PC-3 (cell line): ENCODE data around the gene AOPEP. TPM values are rescaled to one million over a fixed set of nuclear protein-coding genes. Genes with fewer than 3 reads are reported as not detected.

Experiments
- ATAC-seq: fragments of 200-7000 bp; cut with Tn5 transposase; 2 replicates; pipeline ENCODE4 v1.9.1; 2020; ENCODE audit warnings: mild to moderate bottlenecking, moderate library complexity
- BruUV-seq: library from RNA; stranded (reverse); fragments of 400-500 nt; replicated peaks from 2 replicates; lab custom pipeline; 2021; lab: Mats Ljungman, UMichigan
- CTCF ChIA-PET: fragments of 300-600 bp; sonication (Branson Sonifier 250); formaldehyde crosslinking; loops from one replicate; lab custom pipeline; 2022; ENCODE audit warnings: antibody characterized with exemption; lab: Charles Lee
- POLR2A ChIA-PET: fragments of 300-600 bp; sonication (Branson Sonifier 250); formaldehyde crosslinking; loops from one replicate; lab custom pipeline; 2022; ENCODE audit warnings: antibody characterized with exemption; ENCODE audit not compliant: unreplicated experiment; lab: Charles Lee
- DNase-seq: peaks from one replicate; pipeline ENCODE4 v3.0.0-alpha.2; 2015
- H2AFZ ChIP-seq: fragments of 300-600 bp; sonication (generic); 2 replicates; pipeline ENCODE4 v1.6.0; 2016; ENCODE audit warnings: antibody characterized with exemption, low read length
- H3F3A ChIP-seq: fragments of 300-600 bp; sonication (generic); one replicate; pipeline ENCODE4 v1.6.0; 2017; ENCODE audit warnings: antibody characterized with exemption, low read length, control low read depth, mild to moderate bottlenecking; ENCODE audit not compliant: unreplicated experiment
- H3K27ac ChIP-seq: fragments of 300-600 bp; sonication (generic); 2 replicates; pipeline ENCODE4 v1.5.1; 2016; ENCODE audit warnings: mild to moderate bottlenecking, low read length
- H3K27me3 ChIP-seq: fragments of 300-600 bp; sonication (generic); 2 replicates; pipeline ENCODE4 v1.6.1; 2016; ENCODE audit warnings: low read length, mixed read lengths
- H3K36me3 ChIP-seq: fragments of 300-600 bp; sonication (generic); 2 replicates; pipeline ENCODE4 v1.6.1; 2016; ENCODE audit warnings: low read depth, mixed run types, low read length, mixed read lengths
- H3K4me1 ChIP-seq: fragments of 300-600 bp; sonication (generic); 2 replicates; pipeline ENCODE4 v1.5.1; 2016; ENCODE audit warnings: low read length; ENCODE audit not compliant: insufficient read depth
- H3K4me2 ChIP-seq: fragments of 300-600 bp; sonication (generic); 2 replicates; pipeline ENCODE4 v1.6.0; 2016; ENCODE audit warnings: low read length
- H3K4me3 ChIP-seq: fragments of 300-600 bp; sonication (generic); 2 replicates; pipeline ENCODE4 v1.5.1; 2016; ENCODE audit warnings: mild to moderate bottlenecking, low read length, mixed read lengths
- H3K79me2 ChIP-seq: fragments of 300-600 bp; sonication (generic); 2 replicates; pipeline ENCODE4 v1.6.1; 2017; ENCODE audit warnings: low read length, mixed read lengths
- H3K9ac ChIP-seq: fragments of 300-600 bp; sonication (generic); 2 replicates; pipeline ENCODE4 v1.6.0; 2016; ENCODE audit warnings: mild to moderate bottlenecking, low read length
- H3K9me2 ChIP-seq: fragments of 300-600 bp; sonication (generic); replicated peaks from 2 replicates; pipeline ENCODE4 v1.6.1; 2016; ENCODE audit warnings: mixed run types, low read length, mixed read lengths
- H3K9me3 ChIP-seq: fragments of 300-600 bp; sonication (generic); 2 replicates; pipeline ENCODE4 v1.6.1; 2016; ENCODE audit warnings: low read length, mixed read lengths
- H4K20me1 ChIP-seq: fragments of 300-600 bp; sonication (generic); 2 replicates; pipeline ENCODE4 v1.6.1; 2016; ENCODE audit warnings: low read length, mixed read lengths
- CTCF ChIP-seq: fragments of 300-600 bp; sonication (generic); conservative IDR thresholded peaks from 2 replicates; pipeline ENCODE4 v1.5.1; 2017; ENCODE audit warnings: antibody characterized with exemption, low read depth, mild to moderate bottlenecking, low read length
- EZH2 ChIP-seq: fragments of 300-600 bp; sonication (generic); IDR thresholded peaks from one replicate; pipeline ENCODE4 v1.6.1; 2017; ENCODE audit warnings: antibody characterized with exemption, mild to moderate bottlenecking, low read length; ENCODE audit not compliant: unreplicated experiment
- EZH2phosphoT487 ChIP-seq: fragments of 300-600 bp; sonication (generic); IDR thresholded peaks from 2 replicates; pipeline ENCODE4 v1.6.1; 2018; ENCODE audit warnings: mild to moderate bottlenecking, antibody characterized with exemption, low read length, borderline replicate concordance
- intact Hi-C: fragments of 100-400 bp; cut with micrococcal nuclease; formaldehyde crosslinking; loops from 2 replicates; pipeline ENCODE4 v1.9.0; 2023
- total RNA-seq: library from RNA; depleted of rRNA; stranded (reverse); fragments of >200 nt; gene quantifications from 2 replicates; pipeline ENCODE4 v1.2.3, GENCODE V29; 2014

AOPEP gene
- total RNA-seq, 1 experiment from 2014 or later = 23.1 TPM

GRCh38 chr9:95118596-95118995, 392.1 kb downstream of the AOPEP start:
- H3K27me3 ChIP-seq = no peaks in the 10 kb centered on the region
- H3K36me3 ChIP-seq = no peaks in the 10 kb centered on the region
- ChIA-PET CTCF (no interaction called here), POLR2A (no interaction called here)
- no peaks in the 10 kb centered on the region for H4K20me1 ChIP-seq
- ATAC-seq = no peak
- H3K9me2 ChIP-seq = no peaks in the 10 kb centered on the region
- no peak for DNase-seq
- H3F3A ChIP-seq = no peaks in the 10 kb centered on the region
- no peak overlapping the region for H2AFZ ChIP-seq
- H3K9ac ChIP-seq = no peak overlapping the region
- no peak overlapping the region for H3K4me2 ChIP-seq
- H3K9me3 ChIP-seq = no peaks in the 10 kb centered on the region
- H3K27ac ChIP-seq = no peak overlapping the region
- no peak overlapping the region for H3K4me3 ChIP-seq
- no peaks in the 10 kb centered on the region for H3K79me2 ChIP-seq
- H3K4me1 ChIP-seq = peaks cover 20% of the 10 kb centered on the region
- no TSS peak for BruUV-seq
- no peak for TF ChIP-seq CTCF
- no peak for TF ChIP-seq EZH2phosphoT487
- TF ChIP-seq EZH2 = no peak
- intact Hi-C loops = loop anchor here (5.0 to 10.0 kb wide), 2 partner anchors 111 to 204 kb away; no protein-coding TSS in a partner anchor

- Histone ChIP-seq H3F3A (no peaks in the 10 kb centered on the region), H4K20me1 (no peaks in the 10 kb centered on the region), H3K36me3 (no peaks in the 10 kb centered on the region), H3K9ac (no peak overlapping the region), H3K79me2 (no peaks in the 10 kb centered on the region), H3K4me1 (peaks cover 12% of the 10 kb centered on the region), H3K4me3 (no peak overlapping the region), H3K27ac (no peak overlapping the region), H3K9me2 (no peaks in the 10 kb centered on the region), H3K4me2 (no peak overlapping the region), H3K9me3 (no peaks in the 10 kb centered on the region), H3K27me3 (no peaks in the 10 kb centered on the region), H2AFZ (no peak overlapping the region)
- intact Hi-C loops = no loop called here
- no peak for DNase-seq
- ChIA-PET CTCF (no interaction called here), POLR2A (no interaction called here)
- no TSS peak for BruUV-seq
- TF ChIP-seq CTCF = no peak
- no peak for TF ChIP-seq EZH2
- no peak for TF ChIP-seq EZH2phosphoT487
- no peak for ATAC-seq
These were observed 394.4 kb downstream of the AOPEP start for GRCh38 chr9:95120781-95121370.

- ATAC-seq = no peak
These were observed 398.3 kb downstream of the AOPEP start for GRCh38 chr9:95124582-95125367.

More at GRCh38 chr9:95124582-95125367, 398.3 kb downstream of the AOPEP start:
- Histone ChIP-seq H3F3A (no peaks in the 10 kb centered on the region), H3K9me2 (no peaks in the 10 kb centered on the region), H3K9me3 (no peaks in the 10 kb centered on the region), H3K4me1 (no peaks in the 10 kb centered on the region), H3K36me3 (no peaks in the 10 kb centered on the region), H3K4me2 (no peak overlapping the region), H3K79me2 (no peaks in the 10 kb centered on the region), H3K27me3 (no peaks in the 10 kb centered on the region), H3K9ac (no peak overlapping the region), H2AFZ (no peak overlapping the region), H4K20me1 (no peaks in the 10 kb centered on the region), H3K27ac (no peak overlapping the region), H3K4me3 (no peak overlapping the region)
- ChIA-PET CTCF (interaction anchor here (1.1 kb wide), 1 partner anchor 9 kb away, joined by 3 read pairs; no protein-coding TSS in a partner anchor), POLR2A (no interaction called here)
- no peak for DNase-seq
- TF ChIP-seq EZH2phosphoT487 = no peak
- no peak for TF ChIP-seq EZH2
- TF ChIP-seq CTCF = peak; percentile 44
- BruUV-seq = no TSS peak
- intact Hi-C loops = no loop called here
